Lung (tissue), 12 donors: ENCODE results near the gene ZNF91. TPM values are rescaled to one million over a fixed set of nuclear protein-coding genes. Genes with fewer than 3 reads are reported as not detected.
"Not testable (repeated sequence)": the region's sequence is repeated elsewhere in the genome, so short reads cannot be mapped to it uniquely, and the experiment has no call there.

Experiments
- ATAC-seq: fragments of 200-7000 bp; cut with Tn5 transposase; one replicate; pipeline ENCODE4 v1.9.1; 2020; ENCODE audit warnings: moderate number of reproducible peaks; ENCODE audit not compliant: insufficient read depth, low FRiP score
- DNase-seq, 3 donors: peaks; one replicate each; pipeline ENCODE4 v3.0.0-alpha.2; 2013 to 2017
- H3K27ac ChIP-seq, 2 donors: one replicate each; pipeline ENCODE4 v1.5.1; 2013; ENCODE audit warnings: mild to moderate bottlenecking in 2 of 2, moderate library complexity in 2 of 2, control low read depth in 1 of 2, inconsistent platforms in 1 of 2, low read depth in 1 of 2, low read length in 1 of 2
- H3K27me3 ChIP-seq, 3 donors: one replicate each; pipeline ENCODE4 v1.5.1; 2013; ENCODE audit warnings: low read length in 2 of 3; ENCODE audit not compliant: control insufficient read depth in 3 of 3, insufficient read depth in 3 of 3
- H3K36me3 ChIP-seq, 4 donors: one replicate each; pipeline ENCODE4 v1.5.1; 2013; ENCODE audit warnings: low read length in 4 of 4, mild to moderate bottlenecking in 1 of 4, moderate library complexity in 1 of 4; ENCODE audit not compliant: control insufficient read depth in 4 of 4, insufficient read depth in 4 of 4
- H3K4me1 ChIP-seq, 5 donors: one replicate each; pipeline ENCODE4 v1.5.1; 2013; ENCODE audit warnings: low read length in 5 of 5, mild to moderate bottlenecking in 2 of 5, moderate library complexity in 1 of 5; ENCODE audit not compliant: control insufficient read depth in 5 of 5, insufficient read depth in 5 of 5
- H3K4me3 ChIP-seq: one replicate; pipeline ENCODE4 v1.5.1; 2013; ENCODE audit warnings: mild to moderate bottlenecking, control low read depth, moderate library complexity
- H3K9ac ChIP-seq, 2 donors: one replicate each; pipeline ENCODE4 v1.5.1; 2013; ENCODE audit warnings: low read length in 2 of 2, control low read depth in 1 of 2; ENCODE audit not compliant: insufficient read depth in 1 of 2
- H3K9me3 ChIP-seq, 4 donors: one replicate each; pipeline ENCODE4 v1.5.1; 2013; ENCODE audit warnings: low read length in 3 of 4, mild to moderate bottlenecking in 1 of 4, moderate library complexity in 1 of 4; ENCODE audit not compliant: control insufficient read depth in 4 of 4, insufficient read depth in 3 of 4
- WGBS, 2 donors: extraction: QIAGEN DNeasy Blood & Tissue Kit; methylation state at CpG; one replicate each; pipeline ENCODE4 v1.1.7; 2013; 5-methylcytosine and 5-hydroxymethylcytosine counted together
- polyA plus RNA-seq, 2 donors: library from polyadenylated mRNA; stranded (reverse); fragments of 200-250 nt; gene quantifications; one replicate each; pipeline ENCODE4 v1.2.1, GENCODE V29; 2013
- total RNA-seq, 2 donors: library from RNA; depleted of rRNA in 1 of 2; stranded (reverse); fragments of >200 nt in 1 of 2; gene quantifications; one replicate each; pipeline ENCODE4 v1.2.1, GENCODE V29; 2014 to 2021
- TF ChIP-seq, protein P1 (sequence below): IDR thresholded peaks from 2 replicates; pipeline ENCODE4 v1.5.1; 2012; ENCODE audit warnings: mild to moderate bottlenecking; ENCODE audit errors: control extremely low read depth, extremely low read depth
- donor health status: control.
- donor health status: control.
- donor health status: Bipolar disorder and iron deficiency.
- donor health status: healthy.
- donor health status: DM: yes; HTN: yes; CAD: no.

Gene ZNF91
- total and polyA plus RNA-seq, 4 donors = 5.0 to 172 (median 24.8) TPM

DNA sequence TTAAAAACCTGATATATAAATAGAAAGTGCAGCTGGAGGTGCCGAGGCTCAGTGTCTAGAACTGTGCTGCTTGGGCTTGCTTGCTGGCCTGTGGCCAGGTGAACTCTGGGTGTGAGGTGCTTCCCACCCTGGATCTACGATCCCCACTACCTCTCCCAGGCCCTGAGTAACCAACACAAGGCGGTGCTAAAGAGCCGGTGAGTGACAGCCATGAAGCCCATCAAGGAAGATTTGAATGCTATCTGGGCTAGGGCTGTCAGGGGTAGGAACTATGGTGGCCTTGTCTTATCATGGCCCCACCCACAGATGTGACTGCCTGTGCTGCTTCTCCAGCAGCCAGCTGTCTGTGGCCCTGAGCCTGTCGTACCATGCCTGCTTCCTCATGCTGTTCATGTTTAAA lies 25.6 kb upstream of the ZNF91 start:
- Histone ChIP-seq H3K9me3 (peaks cover 0 to 9% (median 0%) of the 10 kb centered on the region in 4 donors), H3K36me3 (no peaks in the 10 kb centered on the region), H3K4me3 (no peak overlapping the region), H3K4me1 (peaks cover 0 to 2% (median 0%) of the 10 kb centered on the region in 5 donors), H3K27me3 (no peaks in the 10 kb centered on the region), H3K27ac (no peak overlapping the region), H3K9ac (no peak overlapping the region)
- ATAC-seq (no peak), DNase-seq (no peak)
- TF ChIP-seq, protein P1, sequence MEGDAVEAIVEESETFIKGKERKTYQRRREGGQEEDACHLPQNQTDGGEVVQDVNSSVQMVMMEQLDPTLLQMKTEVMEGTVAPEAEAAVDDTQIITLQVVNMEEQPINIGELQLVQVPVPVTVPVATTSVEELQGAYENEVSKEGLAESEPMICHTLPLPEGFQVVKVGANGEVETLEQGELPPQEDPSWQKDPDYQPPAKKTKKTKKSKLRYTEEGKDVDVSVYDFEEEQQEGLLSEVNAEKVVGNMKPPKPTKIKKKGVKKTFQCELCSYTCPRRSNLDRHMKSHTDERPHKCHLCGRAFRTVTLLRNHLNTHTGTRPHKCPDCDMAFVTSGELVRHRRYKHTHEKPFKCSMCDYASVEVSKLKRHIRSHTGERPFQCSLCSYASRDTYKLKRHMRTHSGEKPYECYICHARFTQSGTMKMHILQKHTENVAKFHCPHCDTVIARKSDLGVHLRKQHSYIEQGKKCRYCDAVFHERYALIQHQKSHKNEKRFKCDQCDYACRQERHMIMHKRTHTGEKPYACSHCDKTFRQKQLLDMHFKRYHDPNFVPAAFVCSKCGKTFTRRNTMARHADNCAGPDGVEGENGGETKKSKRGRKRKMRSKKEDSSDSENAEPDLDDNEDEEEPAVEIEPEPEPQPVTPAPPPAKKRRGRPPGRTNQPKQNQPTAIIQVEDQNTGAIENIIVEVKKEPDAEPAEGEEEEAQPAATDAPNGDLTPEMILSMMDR = no peak
- WGBS, 2 donors = 62 to 68% methylated on average over 5 of the region's 5 CpGs

DNA sequence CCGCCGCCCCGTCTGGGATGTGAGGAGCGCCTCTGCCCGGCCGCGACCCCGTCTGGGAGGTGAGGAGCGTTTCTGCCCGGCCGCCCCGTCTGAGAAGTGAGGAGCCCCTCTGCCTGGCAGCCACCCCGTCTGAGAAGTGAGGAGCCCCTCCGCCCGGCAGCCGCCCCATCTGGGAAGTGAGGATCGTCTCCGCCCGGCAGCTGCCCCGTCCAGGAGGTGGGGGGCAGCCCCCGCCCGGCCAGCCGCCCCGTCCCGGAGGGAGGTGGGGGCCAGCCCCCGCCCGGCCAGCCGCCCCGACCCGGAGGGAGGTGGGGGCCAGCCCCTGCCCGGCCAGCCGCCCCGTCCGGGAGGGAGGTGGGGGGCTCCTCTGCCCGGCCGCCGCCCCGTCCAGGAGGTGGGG lies 24.0 kb upstream of the ZNF91 start:
- H3K36me3 ChIP-seq, H3K27ac ChIP-seq, ATAC-seq, DNase-seq, H3K4me3 ChIP-seq, H3K27me3 ChIP-seq, H3K9ac ChIP-seq, H3K4me1 ChIP-seq, H3K9me3 ChIP-seq: not testable (repeated sequence)
- WGBS, 2 donors = 94 to 96% methylated on average over 29 to 38 of the region's 38 CpGs

DNA sequence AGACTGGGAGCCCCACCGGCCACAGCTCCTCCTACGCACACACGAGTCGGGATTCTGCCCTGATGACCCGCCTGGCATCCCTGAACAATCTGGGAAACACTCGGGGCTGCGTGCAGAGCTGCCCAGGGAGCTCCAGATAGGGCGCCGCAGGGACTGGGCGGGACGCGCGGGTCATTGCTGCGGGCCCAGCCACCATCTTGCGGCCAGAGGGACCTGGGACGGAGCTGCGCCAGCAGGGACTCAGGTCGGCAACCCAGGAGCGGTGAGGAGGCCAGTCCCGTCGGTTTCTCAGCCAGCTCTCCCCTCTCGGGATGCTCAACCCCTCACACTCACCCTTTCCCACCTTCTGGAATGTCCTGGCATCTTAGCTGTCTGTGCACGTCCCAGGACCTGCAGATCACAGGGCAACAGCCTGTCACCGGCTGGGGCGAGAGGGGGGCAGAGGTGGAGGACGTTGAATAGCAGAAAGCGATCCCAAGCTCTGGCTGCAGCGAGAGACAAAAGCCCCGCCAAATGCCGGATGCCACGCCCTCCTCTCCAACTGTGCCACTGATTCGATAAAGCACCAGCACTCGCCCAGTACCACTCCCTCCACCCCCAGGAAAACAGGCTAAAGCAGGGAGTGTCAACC lies 20.4 kb upstream of the ZNF91 start:
- peak; percentile 55 for ATAC-seq
- 2% methylated on average over 31 to 33 of the region's 33 CpGs for WGBS, 2 donors
- peak; percentile 76 to 80 (median 77) for DNase-seq
- Histone ChIP-seq H3K36me3 (no peaks in the 10 kb centered on the region), H3K9ac (peak overlapping the region; percentile 38 to 49), H3K9me3 (peaks cover 0 to 4% (median 0%) of the 10 kb centered on the region in 4 donors), H3K4me3 (peak overlapping the region; percentile 5), H3K27me3 (no peaks in the 10 kb centered on the region), H3K4me1 (peaks cover 0 to 8% (median 0%) of the 10 kb centered on the region in 5 donors), H3K27ac (no peak overlapping the region)
- TF ChIP-seq, protein P1 = no peak

DNA sequence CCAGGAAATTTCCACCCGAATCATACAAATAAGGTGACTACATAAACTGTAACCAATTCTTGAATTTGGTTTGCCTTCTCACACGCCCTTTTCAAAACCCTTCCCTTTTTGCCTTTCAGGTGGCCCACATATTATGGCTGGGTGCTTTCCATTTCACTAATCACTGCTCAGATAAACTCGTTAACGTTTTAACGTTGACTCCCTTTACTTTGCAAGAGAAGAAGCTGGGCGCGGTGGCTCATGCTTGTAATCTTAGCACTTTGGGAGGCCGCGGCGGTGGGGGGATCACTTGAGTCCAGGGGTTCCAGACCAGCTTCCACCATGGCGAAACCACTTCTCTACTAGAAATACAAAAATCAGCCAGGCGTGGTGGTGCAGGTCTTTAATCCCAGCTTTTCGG lies 19.8 kb upstream of the ZNF91 start:
- no peak overlapping the region for H3K4me3 ChIP-seq
- H3K9me3 ChIP-seq = peaks cover 0 to 4% (median 0%) of the 10 kb centered on the region in 4 donors
- H3K36me3 ChIP-seq = no peaks in the 10 kb centered on the region
- H3K9ac ChIP-seq = peak overlapping the region in 1 of 2 donors; percentile 49
- no peak for ATAC-seq
- TF ChIP-seq, protein P1 = no peak
- H3K4me1 ChIP-seq = peaks cover 0 to 8% (median 0%) of the 10 kb centered on the region in 5 donors
- H3K27ac ChIP-seq = no peak overlapping the region
- no peaks in the 10 kb centered on the region for H3K27me3 ChIP-seq
- WGBS, 2 donors = 14 to 15% methylated on average over 13 of the region's 13 CpGs
- peak; percentile 20 to 38 (median 37) for DNase-seq
